Measurements from ENCODE around the gene GET3. TPM values are rescaled to one million over a fixed set of nuclear protein-coding genes. Genes with fewer than 3 reads are reported as not detected.

The GET3 gene
- total RNA-seq, 1 experiment from 2014 or later: 110 TPM

GRCh38 chr19:12792051-12792852 is 55.0 kb downstream of the GET3 start (continued):
- no peak for TF ChIP-seq TP53 (CRISPR knock-in tag; IDR thresholded peaks at IDR 0.05)
- no peak for TF ChIP-seq HMGA2 (CRISPR knock-in tag; IDR thresholded peaks at IDR 0.05)
- no peak for TF ChIP-seq CTCF (IDR thresholded peaks at IDR 0.05)
- no peak for TF ChIP-seq TEAD4 (CRISPR knock-in tag; IDR thresholded peaks at IDR 0.05)
- TF ChIP-seq NR2C2 (CRISPR knock-in tag; IDR thresholded peaks at IDR 0.05): no peak
- TF ChIP-seq USF1 (CRISPR knock-in tag; IDR thresholded peaks at IDR 0.05): peak; percentile 57
- TF ChIP-seq ZBTB21 (CRISPR knock-in tag; IDR thresholded peaks at IDR 0.05; ENCODE audit: borderline replicate concordance): no peak
- TF ChIP-seq ZNF671 (CRISPR knock-in tag; IDR thresholded peaks at IDR 0.05): no peak
- no peak for TF ChIP-seq ZNF219 (CRISPR knock-in tag; IDR thresholded peaks at IDR 0.05; ENCODE audit: borderline replicate concordance)
- TF ChIP-seq OVOL2 (CRISPR knock-in tag; IDR thresholded peaks at IDR 0.05; ENCODE audit: borderline replicate concordance): no peak
- TF ChIP-seq TCF7 (CRISPR knock-in tag; IDR thresholded peaks at IDR 0.05; ENCODE audit: low read depth): no peak
- TF ChIP-seq ZNF121 (CRISPR knock-in tag; IDR thresholded peaks at IDR 0.05): no peak
- no peak for TF ChIP-seq ZNF425 (CRISPR knock-in tag; conservative IDR thresholded peaks at IDR 0.05)
- TF ChIP-seq PRDM15 (CRISPR knock-in tag; IDR thresholded peaks at IDR 0.05): no peak
- no peak for TF ChIP-seq NR1H2 (CRISPR knock-in tag; IDR thresholded peaks at IDR 0.05)
- TF ChIP-seq ZMAT4 (CRISPR knock-in tag; IDR thresholded peaks at IDR 0.05): no peak

GRCh38 chr19:12792853-12793289 is 55.6 kb downstream of the GET3 start:
- Mint-ChIP-seq H3K9me3 (no peaks in the 10 kb centered on the region), H3K27ac (no peak overlapping the region), H3K4me1 (peaks cover 39% of the 10 kb centered on the region), H3K36me3 (peaks cover 5% of the 10 kb centered on the region), H3K27me3 (ENCODE audit: low read depth) (peaks cover 32% of the 10 kb centered on the region), H3K4me3 (peak overlapping the region; percentile 84)
- ATAC-seq: no peak
- 0 out of 2 replicates have a peak, but pooled peaks have one; percentile 5 for TF ChIP-seq HMGXB4 (CRISPR knock-in tag; IDR thresholded peaks at IDR 0.05)
- TF ChIP-seq ZBTB43 (CRISPR knock-in tag; IDR thresholded peaks at IDR 0.05): no peak
- no peak for DNase-seq (ENCODE audit: low spot score)
- POLR2A ChIA-PET: interaction anchor here (0.6 to 3.1 kb wide), 15 partner anchors 9 to 112 kb away, joined by 3 to 29 read pairs (median 4); partner anchors contain the start of genes HOOK2, PRDX2, RNASEH2A and THSD8
- CTCF ChIA-PET: interaction anchor here (0.6 to 14.0 kb wide), 17 partner anchors 8 to 173 kb away, joined by 3 to 341 read pairs (median 5); partner anchors contain the start of genes HOOK2, PRDX2, RNASEH2A and THSD8
